Left hindlimb (tissue), 1 donor: ENCODE data around the gene LENG8.
"Not testable (repeated sequence)": the region's sequence is repeated elsewhere in the genome, so short reads cannot be mapped to it uniquely, and the experiment has no call there.

Experiments
- DNase-seq: peaks from one replicate; pipeline ENCODE4 v3.0.0-alpha.2; 2018

The LENG8 gene

GRCh38 chr19:54489341-54489740, 40.3 kb downstream of the LENG8 start:
- no peak for DNase-seq

DNA sequence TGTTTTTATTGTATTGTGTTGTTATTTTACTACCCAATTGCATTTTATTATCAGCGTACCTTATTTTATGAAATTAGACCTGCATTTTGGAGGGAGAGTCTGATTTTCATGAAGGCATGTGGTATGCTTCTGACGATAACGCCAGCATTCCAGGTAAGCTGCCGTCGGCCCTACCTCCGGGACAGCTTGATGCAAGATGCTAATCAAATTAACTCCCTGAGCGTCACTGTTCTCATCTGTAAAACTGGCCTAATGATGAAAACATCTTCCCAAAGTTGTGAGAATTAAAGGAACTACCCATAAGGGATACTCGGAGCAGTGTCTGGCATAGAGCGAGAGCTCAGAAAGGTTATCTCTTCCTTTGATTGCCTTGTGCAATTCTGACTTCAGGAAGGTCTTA, 40.8 kb downstream of the LENG8 start:
- DNase-seq = no peak

DNA sequence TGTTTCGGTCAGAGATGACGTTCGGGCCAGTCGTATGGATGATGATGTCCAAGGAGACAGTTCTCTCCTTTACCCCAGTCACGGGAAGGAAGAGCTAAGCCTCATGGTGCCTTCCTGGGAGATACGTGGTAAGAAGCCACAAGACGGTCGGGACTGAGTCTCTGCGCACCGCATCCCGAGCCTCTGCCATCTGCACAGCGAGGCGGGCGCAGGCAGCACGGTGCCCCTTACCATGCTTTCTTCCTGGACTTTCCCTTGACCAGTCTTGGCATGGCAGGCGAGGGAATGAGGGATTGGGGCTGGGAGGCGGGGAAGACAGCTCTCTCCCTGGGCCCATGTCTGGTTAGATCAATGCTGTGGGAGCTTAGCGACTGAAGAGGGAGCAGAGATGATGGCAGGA, 43.6 kb downstream of the LENG8 start:
- no peak for DNase-seq

DNA sequence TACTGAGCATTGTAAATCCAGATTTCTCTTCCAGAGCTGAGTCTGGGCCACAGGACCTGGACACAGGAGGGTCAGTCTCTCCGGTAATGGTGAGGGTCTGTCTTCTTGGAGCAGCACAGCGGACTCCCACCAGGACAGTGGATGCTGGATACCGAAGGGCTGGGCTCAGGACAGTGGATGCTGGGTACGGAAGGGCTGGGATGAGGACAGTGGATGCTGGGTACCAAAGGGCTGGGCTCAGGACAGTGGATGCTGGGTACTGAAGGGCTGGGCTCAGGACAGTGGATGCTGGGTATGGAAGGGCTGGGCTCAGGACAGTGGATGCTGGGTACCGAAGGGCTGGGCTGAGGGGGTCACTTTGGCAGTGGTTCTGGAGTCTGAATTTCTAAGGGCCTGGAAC, 44.1 kb downstream of the LENG8 start:
- not testable (repeated sequence) for DNase-seq

- DNase-seq = no peak
These were observed 45.1 kb downstream of the LENG8 start for GRCh38 chr19:54493967-54494585.

GRCh38 chr19:54495284-54495683, 46.3 kb downstream of the LENG8 start:
- DNase-seq = not testable (repeated sequence)

GRCh38 chr19:54497747-54498450, 48.9 kb downstream of the LENG8 start:
- DNase-seq = not testable (repeated sequence)

DNA sequence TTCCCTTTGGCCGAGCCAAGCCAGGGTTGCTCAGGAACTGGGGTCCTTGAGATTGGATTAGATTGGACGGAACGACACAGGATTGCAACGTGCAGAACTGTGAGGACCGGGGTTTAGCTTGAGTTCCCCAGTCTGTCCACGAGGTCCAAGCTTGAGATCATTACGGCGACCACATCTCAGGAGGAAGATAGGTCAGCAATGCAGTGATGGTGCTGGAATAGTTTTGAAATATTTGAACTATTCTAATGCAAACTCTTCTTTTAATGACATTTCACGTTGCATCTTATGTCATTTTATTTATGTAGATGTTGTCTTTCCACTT, 49.4 kb downstream of the LENG8 start:
- DNase-seq = not testable (repeated sequence)

GRCh38 chr19:54502518-54503048, 53.6 kb downstream of the LENG8 start, which contains the start of gene LAIR2:
TSS of gene LAIR2 (plus strand) at chr19:54502831. CDS start at chr19:54502919, 88 bp downstream.
- no peak for DNase-seq

DNA sequence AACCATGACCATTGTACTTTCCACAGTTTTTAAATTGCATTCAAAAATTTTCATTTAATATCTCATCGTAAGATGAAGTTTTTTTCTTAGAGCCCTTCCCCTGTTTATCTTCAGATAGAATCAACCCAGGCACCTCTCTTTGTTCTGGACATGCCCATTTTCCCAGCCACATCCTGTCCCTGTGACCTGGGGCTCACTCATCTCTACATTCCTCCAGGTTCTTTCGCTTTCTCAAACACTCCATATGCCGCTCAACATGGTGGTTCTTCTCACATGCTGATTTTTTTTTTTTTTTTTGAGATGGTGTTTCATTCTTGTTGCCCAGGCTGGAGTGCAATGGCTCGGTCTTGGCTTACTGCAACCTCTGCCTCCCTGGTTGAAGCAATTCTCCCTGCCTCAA, 56.5 kb downstream of the LENG8 start:
- not testable (repeated sequence) for DNase-seq

- no peak for DNase-seq
These were observed 57.1 kb downstream of the LENG8 start for GRCh38 chr19:54506079-54506478.

- DNase-seq = not testable (repeated sequence)
These were observed 58.2 kb downstream of the LENG8 start for GRCh38 chr19:54507038-54507717.

GRCh38 chr19:54507824-54508223, 58.8 kb downstream of the LENG8 start:
- DNase-seq = no peak

GRCh38 chr19:54508487-54508886, 59.5 kb downstream of the LENG8 start:
- not testable (repeated sequence) for DNase-seq

- not testable (repeated sequence) for DNase-seq
These were observed 60.4 kb downstream of the LENG8 start for GRCh38 chr19:54509200-54509940.
